ENCODE data around the gene SPTBN1. TPM values are rescaled to one million over a fixed set of nuclear protein-coding genes. Genes with fewer than 3 reads are reported as not detected.

The SPTBN1 gene
- total and polyA plus RNA-seq, 2 experiments from 2014 or later = 58.1 to 204 TPM

GRCh38 chr2:54411801-54412354, 44.2 kb upstream of the SPTBN1 start (continued):
- TF ChIP-seq, protein P1, sequence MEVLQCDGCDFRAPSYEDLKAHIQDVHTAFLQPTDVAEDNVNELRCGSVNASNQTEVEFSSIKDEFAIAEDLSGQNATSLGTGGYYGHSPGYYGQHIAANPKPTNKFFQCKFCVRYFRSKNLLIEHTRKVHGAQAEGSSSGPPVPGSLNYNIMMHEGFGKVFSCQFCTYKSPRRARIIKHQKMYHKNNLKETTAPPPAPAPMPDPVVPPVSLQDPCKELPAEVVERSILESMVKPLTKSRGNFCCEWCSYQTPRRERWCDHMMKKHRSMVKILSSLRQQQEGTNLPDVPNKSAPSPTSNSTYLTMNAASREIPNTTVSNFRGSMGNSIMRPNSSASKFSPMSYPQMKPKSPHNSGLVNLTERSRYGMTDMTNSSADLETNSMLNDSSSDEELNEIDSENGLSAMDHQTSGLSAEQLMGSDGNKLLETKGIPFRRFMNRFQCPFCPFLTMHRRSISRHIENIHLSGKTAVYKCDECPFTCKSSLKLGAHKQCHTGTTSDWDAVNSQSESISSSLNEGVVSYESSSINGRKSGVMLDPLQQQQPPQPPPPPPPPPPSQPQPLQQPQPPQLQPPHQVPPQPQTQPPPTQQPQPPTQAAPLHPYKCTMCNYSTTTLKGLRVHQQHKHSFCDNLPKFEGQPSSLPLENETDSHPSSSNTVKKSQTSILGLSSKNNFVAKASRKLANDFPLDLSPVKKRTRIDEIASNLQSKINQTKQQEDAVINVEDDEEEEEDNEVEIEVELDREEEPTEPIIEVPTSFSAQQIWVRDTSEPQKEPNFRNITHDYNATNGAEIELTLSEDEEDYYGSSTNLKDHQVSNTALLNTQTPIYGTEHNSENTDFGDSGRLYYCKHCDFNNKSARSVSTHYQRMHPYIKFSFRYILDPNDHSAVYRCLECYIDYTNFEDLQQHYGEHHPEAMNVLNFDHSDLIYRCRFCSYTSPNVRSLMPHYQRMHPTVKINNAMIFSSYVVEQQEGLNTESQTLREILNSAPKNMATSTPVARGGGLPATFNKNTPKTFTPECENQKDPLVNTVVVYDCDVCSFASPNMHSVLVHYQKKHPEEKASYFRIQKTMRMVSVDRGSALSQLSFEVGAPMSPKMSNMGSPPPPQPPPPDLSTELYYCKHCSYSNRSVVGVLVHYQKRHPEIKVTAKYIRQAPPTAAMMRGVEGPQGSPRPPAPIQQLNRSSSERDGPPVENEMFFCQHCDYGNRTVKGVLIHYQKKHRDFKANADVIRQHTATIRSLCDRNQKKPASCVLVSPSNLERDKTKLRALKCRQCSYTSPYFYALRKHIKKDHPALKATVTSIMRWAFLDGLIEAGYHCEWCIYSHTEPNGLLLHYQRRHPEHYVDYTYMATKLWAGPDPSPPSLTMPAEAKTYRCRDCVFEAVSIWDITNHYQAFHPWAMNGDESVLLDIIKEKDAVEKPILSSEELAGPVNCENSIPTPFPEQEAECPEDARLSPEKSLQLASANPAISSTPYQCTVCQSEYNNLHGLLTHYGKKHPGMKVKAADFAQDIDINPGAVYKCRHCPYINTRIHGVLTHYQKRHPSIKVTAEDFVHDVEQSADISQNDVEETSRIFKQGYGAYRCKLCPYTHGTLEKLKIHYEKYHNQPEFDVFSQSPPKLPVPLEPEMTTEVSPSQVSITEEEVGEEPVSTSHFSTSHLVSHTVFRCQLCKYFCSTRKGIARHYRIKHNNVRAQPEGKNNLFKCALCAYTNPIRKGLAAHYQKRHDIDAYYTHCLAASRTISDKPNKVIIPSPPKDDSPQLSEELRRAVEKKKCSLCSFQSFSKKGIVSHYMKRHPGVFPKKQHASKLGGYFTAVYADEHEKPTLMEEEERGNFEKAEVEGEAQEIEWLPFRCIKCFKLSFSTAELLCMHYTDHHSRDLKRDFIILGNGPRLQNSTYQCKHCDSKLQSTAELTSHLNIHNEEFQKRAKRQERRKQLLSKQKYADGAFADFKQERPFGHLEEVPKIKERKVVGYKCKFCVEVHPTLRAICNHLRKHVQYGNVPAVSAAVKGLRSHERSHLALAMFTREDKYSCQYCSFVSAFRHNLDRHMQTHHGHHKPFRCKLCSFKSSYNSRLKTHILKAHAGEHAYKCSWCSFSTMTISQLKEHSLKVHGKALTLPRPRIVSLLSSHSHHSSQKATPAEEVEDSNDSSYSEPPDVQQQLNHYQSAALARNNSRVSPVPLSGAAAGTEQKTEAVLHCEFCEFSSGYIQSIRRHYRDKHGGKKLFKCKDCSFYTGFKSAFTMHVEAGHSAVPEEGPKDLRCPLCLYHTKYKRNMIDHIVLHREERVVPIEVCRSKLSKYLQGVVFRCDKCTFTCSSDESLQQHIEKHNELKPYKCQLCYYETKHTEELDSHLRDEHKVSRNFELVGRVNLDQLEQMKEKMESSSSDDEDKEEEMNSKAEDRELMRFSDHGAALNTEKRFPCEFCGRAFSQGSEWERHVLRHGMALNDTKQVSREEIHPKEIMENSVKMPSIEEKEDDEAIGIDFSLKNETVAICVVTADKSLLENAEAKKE (CRISPR knock-in tag; IDR thresholded peaks at IDR 0.05) = no peak
- TF ChIP-seq EZH2phosphoT487 (IDR thresholded peaks at IDR 0.05; ENCODE audit: unreplicated experiment) = no peak

- Histone ChIP-seq H3K79me2 (replicated peaks; ENCODE audit: insufficient read depth) (no peaks in the 10 kb centered on the region), H3K4me3 (no peak overlapping the region), H4K20me1 (replicated peaks; ENCODE audit: insufficient read depth) (no peaks in the 10 kb centered on the region), H3K4me1 (ENCODE audit: insufficient read depth) (no peaks in the 10 kb centered on the region), H2AFZ (peak overlapping the region; percentile 70), H3K27me3 (ENCODE audit: insufficient read depth) (no peaks in the 10 kb centered on the region), H3F3A (replicated peaks; ENCODE audit: low read depth) (no peaks in the 10 kb centered on the region), H3K36me3 (ENCODE audit: insufficient read depth) (no peaks in the 10 kb centered on the region), H3K27ac (ENCODE audit: low read depth) (no peak overlapping the region), H3K4me2 (no peak overlapping the region), H3K9me2 (ENCODE audit: insufficient read depth) (no peaks in the 10 kb centered on the region)
- Mint-ChIP-seq H3K36me3 (ENCODE audit: low read depth) (no peaks in the 10 kb centered on the region), H3K4me3 (no peak overlapping the region), H3K27me3 (ENCODE audit: insufficient read depth, low read depth, poor library complexity) (no peaks in the 10 kb centered on the region), H3K27ac (no peak overlapping the region), H3K4me1 (peaks cover 15% of the 10 kb centered on the region), H3K9me3 (no peaks in the 10 kb centered on the region)
- no peak for DNase-seq (ENCODE audit: low spot score)
- ATAC-seq = no peak
- no peak for TF ChIP-seq NANOG (IDR thresholded peaks at IDR 0.05; ENCODE audit: borderline replicate concordance)
- TF ChIP-seq, protein P1 (CRISPR knock-in tag; IDR thresholded peaks at IDR 0.05) = no peak
- no peak for TF ChIP-seq REST (IDR thresholded peaks at IDR 0.05; ENCODE audit: unreplicated experiment)
These were observed 39.8 kb upstream of the SPTBN1 start for GRCh38 chr2:54416166-54416813.

All from GM23338 (cell line).